HCT116 (cell line): Measurements from ENCODE around the gene PDE7B. TPM values are rescaled to one million over a fixed set of nuclear protein-coding genes. Genes with fewer than 3 reads are reported as not detected.

ENCODE experiments used
- ATAC-seq: fragments of 200-7000 bp; cut with Tn5 transposase; 2 replicates; pipeline ENCODE4 v1.9.1; 2020; ENCODE audit warnings: mild to moderate bottlenecking, moderate library complexity
- BruUV-seq: library from RNA; stranded (reverse); fragments of 400-500 nt; replicated peaks from 2 replicates; lab custom pipeline; 2021; lab: Mats Ljungman, UMichigan
- CTCF ChIA-PET: fragments of 300-600 bp; sonication (Branson Sonifier 250); formaldehyde crosslinking; loops from one replicate; lab custom pipeline; 2021; ENCODE audit warnings: antibody characterized with exemption; lab: Charles Lee
- POLR2A ChIA-PET: fragments of 300-600, 350-600 bp; sonication (Branson Sonifier 250); formaldehyde crosslinking; loops from one replicate; lab custom pipeline; 2021; ENCODE audit warnings: antibody characterized with exemption; lab: Charles Lee
- RAD21 ChIA-PET, 2 experiments: fragments of 300-600 bp; sonication (Branson Sonifier 250); formaldehyde crosslinking; loops; one replicate each; lab custom pipeline; 2023; ENCODE audit warnings: low total read pairs in 2 of 2; ENCODE audit not compliant: uncharacterized antibody in 2 of 2, unreplicated experiment in 2 of 2, low non-redundant PET in 1 of 2; lab: Charles Lee
- DNase-seq: peaks from one replicate; pipeline ENCODE4 v3.0.0-alpha.2; 2010; ENCODE audit warnings: low read depth, low spot score
- H2AFZ ChIP-seq: fragments of 200-600 bp; shearing (Covaris generic), sonication (generic); 2 replicates; pipeline ENCODE4 v1.6.1; 2017; ENCODE audit warnings: low read depth, mixed run types, mixed read lengths, antibody characterized with exemption, low read length; ENCODE audit not compliant: poor library complexity, severe bottlenecking
- H3K27ac ChIP-seq: 2 replicates; pipeline ENCODE4 v1.5.1; 2012; ENCODE audit warnings: low read depth, low read length
- H3K27me3 ChIP-seq: fragments of 200-600 bp; sonication (generic); 2 replicates; pipeline ENCODE4 v1.6.1; 2016; ENCODE audit warnings: mixed run types, low read length, mixed read lengths; ENCODE audit not compliant: insufficient read depth
- H3K36me3 ChIP-seq, 2 experiments: fragments of 200-500 bp in 1 of 2; fragments of 200-600 bp in 1 of 2; sonication (Bioruptor generic) in 1 of 2; sonication (generic) in 1 of 2; 2 replicates each; pipeline versions ENCODE4 v1.5.1 to v1.6.1; 2014 to 2016; ENCODE audit warnings: low read length in 2 of 2, inconsistent platforms in 1 of 2, mixed read lengths in 1 of 2, mixed run types in 1 of 2; ENCODE audit not compliant: insufficient read depth in 2 of 2, control insufficient read depth in 1 of 2
- H3K4me1 ChIP-seq, 2 experiments: fragments of 200-600 bp in 1 of 2; sonication (generic) in 1 of 2; 2 replicates each; pipeline versions ENCODE4 v1.5.1 to v1.6.1; 2012 to 2017; ENCODE audit warnings: low read length in 2 of 2, inconsistent platforms in 1 of 2, mild to moderate bottlenecking in 1 of 2, mixed read lengths in 1 of 2, mixed run types in 1 of 2, moderate library complexity in 1 of 2; ENCODE audit not compliant: insufficient read depth in 2 of 2, control insufficient read depth in 1 of 2
- H3K4me2 ChIP-seq: fragments of 200-600 bp; sonication (generic); 2 replicates; pipeline ENCODE4 v1.6.1; 2017; ENCODE audit warnings: mixed run types, low read length, mixed read lengths
- H3K4me3 ChIP-seq, 2 experiments: fragments of 200-600 bp in 1 of 2; sonication (generic) in 1 of 2; replicated peaks in 1 of 2; 2 replicates each; pipeline ENCODE4 v1.5.1; 2011 to 2016; ENCODE audit warnings: low read length in 2 of 2, control low read depth in 1 of 2, low read depth in 1 of 2, mild to moderate bottlenecking in 1 of 2, mixed read lengths in 1 of 2, mixed run types in 1 of 2
- H3K79me2 ChIP-seq: fragments of 200-600 bp; sonication (generic); 2 replicates; pipeline ENCODE4 v1.6.1; 2017; ENCODE audit warnings: mild to moderate bottlenecking, mixed run types, low read length, moderate library complexity, mixed read lengths; ENCODE audit not compliant: insufficient read depth
- H3K9ac ChIP-seq: fragments of 200-600 bp; sonication (generic); 2 replicates; pipeline ENCODE4 v1.6.1; 2016; ENCODE audit warnings: low read length, mixed read lengths
- H3K9me2 ChIP-seq: fragments of 200-600 bp; sonication (generic), shearing (Covaris generic); 2 replicates; pipeline ENCODE4 v1.6.1; 2017; ENCODE audit warnings: mixed run types, mild to moderate bottlenecking, moderate library complexity; ENCODE audit not compliant: insufficient read depth
- H3K9me3 ChIP-seq, 2 experiments: fragments of 200-500 bp in 1 of 2; fragments of 200-600 bp in 1 of 2; sonication (Bioruptor generic) in 1 of 2; sonication (generic) in 1 of 2; 2 replicates each; pipeline ENCODE4 v1.6.1; 2014 to 2017; ENCODE audit warnings: low read length in 2 of 2, mixed read lengths in 2 of 2, inconsistent platforms in 1 of 2, low read depth in 1 of 2, mild to moderate bottlenecking in 1 of 2, mixed run types in 1 of 2, moderate library complexity in 1 of 2; ENCODE audit not compliant: control insufficient read depth in 1 of 2, insufficient read depth in 1 of 2
- H4K20me1 ChIP-seq: fragments of 200-600 bp; sonication (generic), shearing (Covaris generic); 2 replicates; pipeline ENCODE4 v1.6.1; 2017; ENCODE audit warnings: mixed run types, mild to moderate bottlenecking, moderate library complexity; ENCODE audit not compliant: insufficient read depth
- CEBPB ChIP-seq: IDR thresholded peaks from 2 replicates; pipeline ENCODE4 v1.6.1; 2012; ENCODE audit warnings: low read depth
- EGR1 ChIP-seq: IDR thresholded peaks from 2 replicates; pipeline ENCODE4 v1.6.1; 2012; ENCODE audit warnings: low read depth
- ELF1 ChIP-seq: IDR thresholded peaks from 2 replicates; pipeline ENCODE4 v1.6.1; 2012; ENCODE audit warnings: low read depth, borderline replicate concordance
- EZH2phosphoT487 ChIP-seq: fragments of 200-600 bp; IDR thresholded peaks from 2 replicates; pipeline ENCODE4 v1.6.1; 2018; ENCODE audit warnings: antibody characterized with exemption, borderline replicate concordance
- FOSL1 ChIP-seq: IDR thresholded peaks from 2 replicates; pipeline ENCODE4 v1.6.1; 2012; ENCODE audit warnings: low read depth
- POLR2AphosphoS5 ChIP-seq: IDR thresholded peaks from 2 replicates; pipeline ENCODE4 v1.6.1; 2011; ENCODE audit warnings: mild to moderate bottlenecking, low read depth, low read length, moderate library complexity
- SIN3A ChIP-seq: IDR thresholded peaks from 2 replicates; pipeline ENCODE4 v1.6.1; 2012; ENCODE audit warnings: low read depth
- SP1 ChIP-seq: IDR thresholded peaks from 2 replicates; pipeline ENCODE4 v1.6.1; 2012; ENCODE audit warnings: low read depth
- SRF ChIP-seq: IDR thresholded peaks from 2 replicates; pipeline ENCODE4 v1.6.1; 2012; ENCODE audit warnings: low read depth
- TCF7L2 ChIP-seq: IDR thresholded peaks from 2 replicates; pipeline ENCODE4 v1.7.0; 2011; ENCODE audit warnings: borderline replicate concordance, inconsistent platforms; ENCODE audit not compliant: insufficient read depth, insufficient read length; ENCODE audit errors: extremely low read depth
- YY1 ChIP-seq: IDR thresholded peaks from 2 replicates; pipeline ENCODE4 v1.6.1; 2011; ENCODE audit warnings: low read length, low read depth, moderate library complexity, mild to moderate bottlenecking; ENCODE audit not compliant: insufficient replicate concordance; ENCODE audit errors: extremely low read depth
- ZFX ChIP-seq: fragments of 450-650 bp; IDR thresholded peaks from 2 replicates; pipeline ENCODE4 v1.6.1; 2017
- ZNF274 ChIP-seq: fragments of 200-500 bp; sonication (Bioruptor generic); IDR thresholded peaks from 2 replicates; pipeline ENCODE4 v1.6.1; 2014; ENCODE audit warnings: mild to moderate bottlenecking, low read depth, low read length, inconsistent platforms
- intact Hi-C: fragments of 100-400 bp; cut with micrococcal nuclease; formaldehyde crosslinking; loops from 2 replicates; pipeline ENCODE4 v1.10.0; 2022
- total RNA-seq: library from RNA; stranded (reverse); gene quantifications from one replicate; pipeline ENCODE4 v1.2.1, GENCODE V29; 2021; ENCODE audit not compliant: unreplicated experiment
- TF ChIP-seq, protein P1 (sequence below): IDR thresholded peaks from 2 replicates; pipeline ENCODE4 v1.6.1; 2012
- TF ChIP-seq, protein P2 (sequence below), 3 experiments: fragments of 200-600 bp in 1 of 3; sonication (generic) in 1 of 3; IDR thresholded peaks in 2 of 3; conservative IDR thresholded peaks in 1 of 3; 2 replicates each; pipeline ENCODE4 v1.5.1; 2012 to 2017; ENCODE audit warnings: low read depth in 2 of 3, low read length in 2 of 3, antibody characterized with exemption in 1 of 3, borderline replicate concordance in 1 of 3, control low read depth in 1 of 3, mild to moderate bottlenecking in 1 of 3, mixed read lengths in 1 of 3, mixed run types in 1 of 3, moderate library complexity in 1 of 3; ENCODE audit not compliant: insufficient read depth in 1 of 3
- TF ChIP-seq, protein P3 (sequence below): IDR thresholded peaks from 2 replicates; pipeline ENCODE4 v1.6.1; 2012
- TF ChIP-seq, protein P4 (sequence below): IDR thresholded peaks from 2 replicates; pipeline ENCODE4 v1.6.1; 2012; ENCODE audit warnings: low read depth

PDE7B gene
- total RNA-seq, 1 experiment from 2014 or later, result 0.61 TPM

DNA sequence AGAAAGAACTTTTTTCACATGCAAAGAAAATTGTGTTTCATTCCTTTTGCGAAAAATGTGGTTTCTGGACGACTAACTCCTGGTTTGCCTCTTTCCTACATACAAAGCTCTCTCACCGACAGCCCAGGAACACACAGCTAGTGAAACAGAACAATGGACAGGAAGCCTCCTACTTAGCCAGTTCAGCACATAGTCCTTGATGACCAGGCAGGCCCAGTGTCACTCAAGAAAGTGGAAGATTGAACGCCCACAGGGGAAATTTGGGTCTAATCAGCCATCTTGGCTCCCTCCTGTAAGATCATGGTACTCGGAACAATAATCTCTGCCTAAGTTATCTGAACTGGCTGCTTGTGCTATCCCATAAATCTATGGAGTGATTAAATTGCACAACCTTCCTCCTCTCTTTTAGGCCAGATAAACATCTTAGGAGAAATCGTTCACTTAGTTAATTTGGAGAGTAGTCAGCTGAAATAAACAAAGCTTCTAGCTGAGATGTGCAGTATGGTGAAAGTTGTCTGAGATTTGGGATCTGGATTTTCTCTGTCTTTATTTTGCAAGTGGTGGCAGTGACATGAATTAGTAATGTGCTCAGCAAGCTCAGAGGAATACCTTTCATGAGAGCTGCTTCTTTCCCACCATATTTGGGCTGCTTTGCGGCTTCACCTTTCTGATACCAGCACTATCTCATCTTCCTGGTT lies 251.6 kb downstream of the PDE7B start:
- no peak for DNase-seq
- no peak for ATAC-seq
- Histone ChIP-seq H3K9me2 (no peaks in the 10 kb centered on the region), H3K9me3 (no peaks in the 10 kb centered on the region), H3K4me3 (no peak overlapping the region), H3K4me2 (no peak overlapping the region), H3K4me1 (no peaks in the 10 kb centered on the region), H3K27ac (no peak overlapping the region), H4K20me1 (no peaks in the 10 kb centered on the region), H3K9ac (no peak overlapping the region), H3K36me3 (no peaks in the 10 kb centered on the region), H2AFZ (no peak overlapping the region), H3K27me3 (no peaks in the 10 kb centered on the region), H3K79me2 (no peaks in the 10 kb centered on the region)
- intact Hi-C loops, result no loop called here
- TF ChIP-seq ZFX, result no peak
- TF ChIP-seq ELF1, result no peak
- no peak for TF ChIP-seq EGR1
- no peak for TF ChIP-seq EZH2phosphoT487
- no peak for TF ChIP-seq CEBPB
- TF ChIP-seq POLR2AphosphoS5, result no peak
- TF ChIP-seq, protein P1, sequence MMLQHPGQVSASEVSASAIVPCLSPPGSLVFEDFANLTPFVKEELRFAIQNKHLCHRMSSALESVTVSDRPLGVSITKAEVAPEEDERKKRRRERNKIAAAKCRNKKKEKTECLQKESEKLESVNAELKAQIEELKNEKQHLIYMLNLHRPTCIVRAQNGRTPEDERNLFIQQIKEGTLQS, result no peak
- no peak for TF ChIP-seq FOSL1
- no peak for TF ChIP-seq TCF7L2
- no peak for TF ChIP-seq SRF
- TF ChIP-seq SP1, result no peak
- no peak for TF ChIP-seq SIN3A
- TF ChIP-seq, protein P2, sequence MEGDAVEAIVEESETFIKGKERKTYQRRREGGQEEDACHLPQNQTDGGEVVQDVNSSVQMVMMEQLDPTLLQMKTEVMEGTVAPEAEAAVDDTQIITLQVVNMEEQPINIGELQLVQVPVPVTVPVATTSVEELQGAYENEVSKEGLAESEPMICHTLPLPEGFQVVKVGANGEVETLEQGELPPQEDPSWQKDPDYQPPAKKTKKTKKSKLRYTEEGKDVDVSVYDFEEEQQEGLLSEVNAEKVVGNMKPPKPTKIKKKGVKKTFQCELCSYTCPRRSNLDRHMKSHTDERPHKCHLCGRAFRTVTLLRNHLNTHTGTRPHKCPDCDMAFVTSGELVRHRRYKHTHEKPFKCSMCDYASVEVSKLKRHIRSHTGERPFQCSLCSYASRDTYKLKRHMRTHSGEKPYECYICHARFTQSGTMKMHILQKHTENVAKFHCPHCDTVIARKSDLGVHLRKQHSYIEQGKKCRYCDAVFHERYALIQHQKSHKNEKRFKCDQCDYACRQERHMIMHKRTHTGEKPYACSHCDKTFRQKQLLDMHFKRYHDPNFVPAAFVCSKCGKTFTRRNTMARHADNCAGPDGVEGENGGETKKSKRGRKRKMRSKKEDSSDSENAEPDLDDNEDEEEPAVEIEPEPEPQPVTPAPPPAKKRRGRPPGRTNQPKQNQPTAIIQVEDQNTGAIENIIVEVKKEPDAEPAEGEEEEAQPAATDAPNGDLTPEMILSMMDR (IDR thresholded peaks at IDR 0.05 in 2 of 3, conservative IDR thresholded peaks at IDR 0.05 in 1 of 3; ENCODE audit: borderline replicate concordance in 1 of 3, insufficient read depth in 1 of 3, low read depth in 2 of 3, low read length in 2 of 3), result no peak
- TF ChIP-seq ZNF274, result no peak
- no peak for TF ChIP-seq YY1
- TF ChIP-seq, protein P3, sequence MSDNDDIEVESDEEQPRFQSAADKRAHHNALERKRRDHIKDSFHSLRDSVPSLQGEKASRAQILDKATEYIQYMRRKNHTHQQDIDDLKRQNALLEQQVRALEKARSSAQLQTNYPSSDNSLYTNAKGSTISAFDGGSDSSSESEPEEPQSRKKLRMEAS, result no peak
- TF ChIP-seq, protein P4, sequence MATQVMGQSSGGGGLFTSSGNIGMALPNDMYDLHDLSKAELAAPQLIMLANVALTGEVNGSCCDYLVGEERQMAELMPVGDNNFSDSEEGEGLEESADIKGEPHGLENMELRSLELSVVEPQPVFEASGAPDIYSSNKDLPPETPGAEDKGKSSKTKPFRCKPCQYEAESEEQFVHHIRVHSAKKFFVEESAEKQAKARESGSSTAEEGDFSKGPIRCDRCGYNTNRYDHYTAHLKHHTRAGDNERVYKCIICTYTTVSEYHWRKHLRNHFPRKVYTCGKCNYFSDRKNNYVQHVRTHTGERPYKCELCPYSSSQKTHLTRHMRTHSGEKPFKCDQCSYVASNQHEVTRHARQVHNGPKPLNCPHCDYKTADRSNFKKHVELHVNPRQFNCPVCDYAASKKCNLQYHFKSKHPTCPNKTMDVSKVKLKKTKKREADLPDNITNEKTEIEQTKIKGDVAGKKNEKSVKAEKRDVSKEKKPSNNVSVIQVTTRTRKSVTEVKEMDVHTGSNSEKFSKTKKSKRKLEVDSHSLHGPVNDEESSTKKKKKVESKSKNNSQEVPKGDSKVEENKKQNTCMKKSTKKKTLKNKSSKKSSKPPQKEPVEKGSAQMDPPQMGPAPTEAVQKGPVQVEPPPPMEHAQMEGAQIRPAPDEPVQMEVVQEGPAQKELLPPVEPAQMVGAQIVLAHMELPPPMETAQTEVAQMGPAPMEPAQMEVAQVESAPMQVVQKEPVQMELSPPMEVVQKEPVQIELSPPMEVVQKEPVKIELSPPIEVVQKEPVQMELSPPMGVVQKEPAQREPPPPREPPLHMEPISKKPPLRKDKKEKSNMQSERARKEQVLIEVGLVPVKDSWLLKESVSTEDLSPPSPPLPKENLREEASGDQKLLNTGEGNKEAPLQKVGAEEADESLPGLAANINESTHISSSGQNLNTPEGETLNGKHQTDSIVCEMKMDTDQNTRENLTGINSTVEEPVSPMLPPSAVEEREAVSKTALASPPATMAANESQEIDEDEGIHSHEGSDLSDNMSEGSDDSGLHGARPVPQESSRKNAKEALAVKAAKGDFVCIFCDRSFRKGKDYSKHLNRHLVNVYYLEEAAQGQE, result no peak
- no TSS peak for BruUV-seq
- ChIA-PET CTCF (no interaction called here), RAD21 (no interaction called here), POLR2A (no interaction called here)
